Renal pelvis (tissue), 4 donors: ENCODE measurements around the gene TGM5. TPM values are rescaled to one million over a fixed set of nuclear protein-coding genes. Genes with fewer than 3 reads are reported as not detected.
"Not testable (repeated sequence)": the region's sequence is repeated elsewhere in the genome, so short reads cannot be mapped to it uniquely, and the experiment has no call there.

Experiments used
- DNase-seq: peaks from one replicate; pipeline ENCODE4 v3.0.0-alpha.2; 2013
- polyA plus RNA-seq, 3 donors: library from polyadenylated mRNA; unstranded; fragments of 120-200 nt; gene quantifications; one replicate each; pipeline ENCODE4 v1.2.1, GENCODE V29; 2013; ENCODE audit not compliant: insufficient read length in 3 of 3

TGM5 gene
- polyA plus RNA-seq, 3 donors, result not detected

DNA sequence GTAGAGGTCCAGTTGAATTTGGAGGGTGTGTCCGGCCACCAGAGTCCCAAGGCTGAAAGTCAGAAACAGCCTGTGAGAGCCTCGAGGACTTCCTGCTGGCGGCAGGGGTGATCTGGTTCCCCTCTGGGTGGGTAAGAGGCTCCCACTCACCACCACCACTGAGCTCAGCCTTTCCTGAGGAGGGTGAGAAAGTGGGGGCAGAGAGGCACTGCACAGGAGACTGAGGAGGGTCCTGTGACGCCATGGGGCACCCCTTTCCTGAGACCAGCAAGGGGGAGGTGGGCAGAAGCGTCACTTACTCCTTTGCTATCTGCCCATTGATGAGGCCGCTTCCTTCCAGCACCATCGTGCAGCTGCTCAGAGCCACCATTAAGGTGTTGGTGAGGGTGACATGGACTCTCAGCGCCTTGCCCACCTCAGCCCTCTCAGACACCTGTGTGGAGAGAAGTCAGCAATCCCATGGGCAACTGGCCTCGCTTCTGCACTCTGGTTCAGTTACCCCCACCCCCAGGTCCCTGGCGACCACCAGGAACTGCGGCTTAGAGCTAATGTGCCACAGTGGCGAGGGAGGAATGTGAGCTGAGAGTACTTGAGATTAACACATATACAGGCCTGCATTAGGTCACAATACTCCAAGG lies 10.0 kb upstream of the TGM5 start:
- no peak for DNase-seq

DNA sequence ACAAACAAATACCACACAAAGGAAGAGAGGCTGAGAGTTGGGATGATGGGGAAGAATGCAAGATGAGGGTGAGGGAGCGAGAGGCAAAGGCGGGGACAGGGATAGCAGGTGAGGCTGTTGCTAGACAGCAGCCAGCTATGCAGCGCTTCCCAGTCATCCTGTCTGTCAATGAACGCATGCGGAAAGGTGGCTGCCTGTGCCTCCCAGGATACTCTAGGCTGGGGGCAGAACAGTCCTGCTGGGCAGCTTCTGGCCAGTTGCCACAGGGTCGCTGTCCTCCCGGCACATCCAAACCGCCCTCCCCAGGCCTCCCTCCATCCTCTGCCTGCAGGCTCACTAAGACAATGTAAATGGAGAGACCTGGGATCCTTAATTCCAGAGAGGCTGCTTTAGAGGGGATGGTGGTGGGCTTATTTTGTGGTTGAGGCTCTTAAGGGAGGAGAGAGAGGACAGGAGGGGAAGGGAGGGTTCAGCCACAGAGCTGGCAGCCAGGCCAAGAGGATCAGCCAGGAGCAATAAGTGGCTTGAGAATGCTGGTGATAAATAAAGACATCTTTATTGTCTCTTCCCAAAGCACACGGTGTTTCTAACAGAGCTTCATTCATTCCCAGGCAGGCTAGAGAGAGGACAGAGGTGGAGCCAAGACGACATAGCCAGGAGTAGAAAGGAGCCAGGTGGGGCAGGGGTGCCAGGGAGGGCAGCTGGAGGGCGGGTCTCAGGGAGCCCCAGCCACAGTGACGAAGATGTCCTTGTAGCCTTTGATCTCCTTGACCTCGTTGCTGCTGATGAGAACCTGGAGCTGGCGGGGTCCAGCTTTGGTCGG lies 9.2 kb upstream of the TGM5 start:
- no peak for DNase-seq

DNA sequence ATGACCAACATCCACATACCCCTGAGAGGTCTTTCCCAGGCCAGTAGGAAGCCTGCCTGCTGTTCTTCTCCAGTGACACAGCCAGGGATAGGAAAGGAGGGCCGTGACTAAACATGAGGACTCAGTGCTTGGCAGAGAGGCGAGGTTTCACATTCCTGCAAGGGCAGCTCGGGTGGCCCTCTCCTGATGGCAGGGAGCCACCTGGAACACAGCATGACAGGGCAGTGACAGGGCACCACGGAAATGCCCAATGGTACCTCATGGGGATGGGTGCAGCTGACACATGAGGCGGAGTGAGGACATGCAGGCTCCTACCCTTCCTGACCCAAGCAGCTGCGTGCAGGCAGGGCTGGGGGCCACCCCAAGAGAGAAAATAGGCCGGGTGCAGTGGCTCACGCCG lies 7.4 kb upstream of the TGM5 start:
- no peak for DNase-seq

DNA sequence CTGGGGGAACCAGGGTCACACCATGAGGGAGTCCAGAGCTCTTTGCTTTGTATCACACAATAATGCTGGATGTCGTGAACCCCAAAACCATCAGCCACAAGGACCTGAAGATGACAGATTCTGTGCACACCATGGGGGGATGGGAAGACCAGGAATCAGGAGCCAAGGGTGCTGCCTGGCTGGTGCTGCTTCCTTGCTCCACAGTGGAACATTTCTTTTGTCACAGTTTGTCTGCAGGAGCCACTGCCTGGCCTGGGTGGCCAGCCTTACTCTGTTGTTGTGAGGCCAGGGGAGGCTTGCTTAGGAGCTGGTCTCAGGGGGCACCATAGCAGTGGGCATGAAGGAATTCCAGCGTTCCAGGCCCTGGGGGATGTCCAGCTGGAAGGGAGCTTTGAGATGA lies 6.5 kb upstream of the TGM5 start:
- DNase-seq, result no peak

DNA sequence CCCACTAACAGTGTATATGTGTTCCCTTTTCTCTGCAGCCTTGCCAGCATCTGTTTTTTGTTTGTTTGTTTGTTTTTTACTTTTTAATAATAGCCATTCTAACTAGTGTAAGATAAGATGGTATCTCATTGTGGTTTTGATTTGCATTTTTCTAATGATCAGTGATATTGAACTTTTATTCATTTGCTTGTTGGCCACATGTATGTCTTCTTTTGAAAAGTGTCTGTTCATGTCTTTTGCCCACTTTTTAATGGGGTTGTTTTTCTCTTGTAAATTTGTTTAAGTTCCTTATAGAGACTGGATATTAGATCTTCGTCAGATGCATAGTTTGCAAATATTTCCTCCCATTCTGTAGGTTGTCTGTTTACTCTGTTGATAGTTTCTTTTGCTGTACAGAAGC lies 5.2 kb upstream of the TGM5 start:
- not testable (repeated sequence) for DNase-seq

DNA sequence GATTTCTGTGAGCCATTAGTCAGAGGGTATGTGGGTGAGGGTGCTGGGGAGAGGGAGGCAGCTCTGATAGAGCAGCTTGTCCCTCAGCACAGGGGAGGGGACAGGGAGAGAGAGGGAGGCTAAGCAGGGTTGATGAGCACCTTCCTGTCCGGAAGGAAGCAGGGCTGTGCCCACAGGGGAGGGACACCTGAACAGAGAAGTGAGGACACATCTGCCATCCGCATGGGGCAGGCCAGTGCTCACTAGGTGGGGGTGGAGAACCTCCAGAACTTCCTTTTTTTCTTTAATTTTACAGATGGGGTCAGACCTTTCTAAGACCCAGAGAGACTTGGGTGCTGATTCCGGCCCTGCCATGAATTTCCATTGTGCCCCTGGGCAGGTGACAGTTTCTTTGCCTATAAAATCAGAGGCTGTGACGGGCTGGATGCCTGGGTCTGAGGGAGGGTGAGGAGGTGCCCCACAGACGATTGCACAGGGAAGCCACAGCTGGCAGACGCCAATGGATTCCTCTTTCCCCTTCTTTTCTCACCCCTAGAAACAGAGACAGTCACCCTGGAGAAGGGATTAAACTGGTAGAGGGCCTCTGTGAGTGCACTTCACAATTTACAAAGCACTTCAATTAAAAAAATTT lies 4.1 kb upstream of the TGM5 start:
- peak; percentile 23 for DNase-seq

DNA sequence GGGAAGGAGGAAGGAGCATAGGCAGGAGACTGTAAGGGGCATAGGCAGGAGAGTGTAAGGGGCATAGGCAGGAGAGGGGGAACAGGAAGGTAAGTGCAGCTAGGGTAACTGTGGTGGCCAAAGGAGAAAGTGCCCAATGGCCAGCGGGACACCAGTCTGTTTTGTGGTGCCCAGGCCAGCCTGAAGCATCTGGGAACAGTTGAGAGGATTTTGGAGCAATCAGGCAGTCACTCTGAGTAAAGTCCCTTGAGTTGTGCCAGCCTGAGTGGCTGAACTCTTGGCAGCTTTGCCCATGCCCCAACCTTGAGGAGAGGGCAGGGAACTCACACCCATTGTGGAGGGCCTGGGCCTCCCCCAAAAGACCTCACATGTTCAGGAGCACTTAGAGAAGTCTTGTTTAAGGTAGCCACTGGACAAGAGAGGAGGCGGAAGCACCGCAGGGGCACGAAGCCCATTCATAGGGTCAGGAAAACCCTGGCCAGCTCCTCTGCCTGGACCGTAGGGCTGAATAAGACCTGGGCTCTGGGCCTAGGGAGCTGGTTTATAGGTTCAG lies 3.5 kb upstream of the TGM5 start:
- no peak for DNase-seq

DNA sequence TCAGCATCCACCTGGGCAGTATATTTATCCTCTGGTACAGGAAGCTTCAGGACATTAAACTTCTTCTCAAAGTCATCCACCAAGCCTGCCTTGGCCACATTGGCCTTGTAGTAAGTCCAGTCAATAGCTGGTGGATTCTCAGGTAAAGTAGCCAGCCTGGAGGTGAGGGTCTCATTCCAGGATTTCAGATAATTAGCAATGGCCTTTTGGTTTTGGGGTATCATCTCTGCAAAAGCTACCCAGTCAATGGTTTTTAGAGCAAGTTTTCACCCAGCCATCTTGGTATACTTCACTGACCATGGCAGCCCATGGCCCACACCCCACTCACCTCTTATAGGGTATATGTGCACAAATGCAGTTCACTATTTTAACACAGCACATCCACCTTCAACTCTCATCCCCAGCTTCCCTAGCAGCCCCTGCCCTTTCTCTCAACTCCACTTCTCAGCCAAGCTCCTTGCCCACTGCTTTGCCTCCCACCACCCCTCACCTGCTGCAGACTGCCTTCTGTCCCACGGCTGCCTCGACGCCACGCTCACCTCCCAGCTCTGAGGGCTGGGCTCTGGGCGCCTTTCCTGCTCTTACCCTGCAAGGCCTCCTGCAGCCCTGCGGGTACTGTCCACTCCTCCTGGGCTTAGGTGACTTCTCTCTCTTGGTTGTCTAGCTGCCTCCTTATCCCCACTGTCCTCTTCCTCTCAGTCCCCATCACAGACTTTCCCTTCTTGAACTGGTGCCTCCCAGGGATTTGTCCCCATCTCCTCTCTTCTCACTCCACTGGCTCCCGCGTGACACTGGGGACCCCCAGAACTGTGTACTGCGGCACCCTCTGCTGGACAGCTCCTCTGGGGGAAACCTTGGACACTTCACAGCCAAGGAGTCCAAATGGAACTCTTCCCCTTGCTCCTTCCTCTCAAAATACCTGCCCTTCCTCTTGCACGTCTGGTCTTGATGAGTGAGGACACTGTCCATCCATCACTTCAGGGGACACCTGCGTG lies 1.7 kb upstream of the TGM5 start:
- DNase-seq, result no peak

DNA sequence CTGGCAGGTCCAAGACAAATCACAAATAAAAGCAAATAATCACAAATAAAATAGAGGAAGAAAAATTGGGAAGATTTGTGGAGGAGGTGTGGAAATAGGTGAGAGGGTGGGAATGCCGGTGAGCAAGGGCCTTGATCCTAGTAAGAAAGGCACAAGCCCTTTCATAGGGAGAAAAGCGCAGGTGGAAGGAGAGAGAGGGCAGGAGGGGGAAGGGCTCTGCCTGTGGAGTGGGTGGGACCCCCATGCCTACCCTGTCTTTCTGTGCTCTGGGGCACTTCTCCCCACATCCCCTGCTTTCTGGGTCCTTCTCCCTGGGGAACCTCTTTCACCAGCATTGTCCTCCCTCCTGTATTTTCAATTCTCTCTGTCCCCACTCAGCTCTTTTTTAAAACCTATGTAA lies 711 bp upstream of the TGM5 start:
- DNase-seq, result no peak

DNA sequence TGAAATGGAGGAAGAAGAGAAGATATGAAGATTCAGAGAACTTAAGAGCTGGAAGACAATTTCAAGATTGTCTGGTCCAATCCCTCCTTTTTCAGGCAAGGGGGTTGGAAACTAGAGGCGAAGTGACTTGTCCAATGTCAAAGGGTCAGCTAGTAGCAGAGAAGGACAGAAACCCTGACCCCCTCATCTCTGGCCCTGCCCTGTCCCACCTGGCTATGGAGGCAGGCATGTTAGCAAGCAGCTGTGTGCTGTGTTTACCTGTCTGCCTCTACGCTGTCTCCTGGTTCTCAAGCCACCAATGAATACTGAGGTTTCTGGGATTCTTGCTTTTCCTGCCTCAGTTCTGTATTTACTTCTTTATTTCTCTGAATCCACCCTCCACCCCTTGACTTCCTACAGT lies 342 bp downstream of the TGM5 start:
- DNase-seq, result no peak

DNA sequence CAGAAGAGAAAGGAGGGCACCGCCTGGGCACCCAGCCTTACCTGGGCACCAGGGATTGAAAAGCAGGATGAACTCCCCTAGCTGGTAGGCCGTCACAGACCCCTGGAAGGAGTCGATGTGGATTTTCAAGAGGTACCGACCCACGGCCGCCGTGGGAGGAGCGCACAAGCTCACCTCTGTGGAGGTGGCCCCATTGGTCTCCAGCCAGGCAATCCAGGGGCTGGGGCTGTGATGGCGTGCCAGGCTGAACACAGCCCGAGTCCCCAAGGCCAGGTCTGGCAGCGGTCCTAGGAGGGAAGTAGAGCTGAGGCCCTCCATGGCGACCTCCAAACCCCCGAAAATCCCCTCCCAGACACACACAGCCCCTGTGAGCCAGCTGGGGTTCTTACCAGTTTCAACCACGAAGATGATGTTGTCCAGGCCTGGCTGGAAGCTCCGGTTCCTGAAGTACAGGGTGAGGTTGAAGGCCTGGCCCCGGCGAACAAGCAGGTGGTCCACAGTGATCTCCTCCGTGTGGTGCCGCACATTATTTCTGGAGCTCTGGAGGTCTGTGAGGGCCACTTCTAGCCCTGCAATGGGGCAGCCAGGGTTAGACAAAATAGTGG lies 6.6 kb downstream of the TGM5 start:
- no peak for DNase-seq

DNA sequence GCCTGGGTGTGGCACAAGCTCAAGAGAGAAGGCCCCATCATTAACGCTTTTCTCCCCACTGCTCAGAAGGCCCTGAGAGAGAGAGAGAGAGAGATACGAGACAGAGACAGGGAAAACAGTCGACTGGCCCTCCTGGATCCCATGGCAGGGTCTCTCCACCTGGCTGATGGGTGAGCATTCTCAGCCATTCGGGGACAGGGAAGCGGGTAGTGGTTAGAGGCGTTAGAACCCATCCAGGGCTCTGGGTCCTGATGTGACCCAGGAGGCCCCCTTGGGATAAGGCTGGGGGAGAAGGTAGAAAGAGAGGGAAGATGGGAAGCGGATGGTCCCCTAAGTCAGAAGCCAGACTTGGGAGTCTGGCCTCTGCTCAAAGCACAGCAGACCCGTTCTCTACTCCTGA lies 7.9 kb downstream of the TGM5 start:
- no peak for DNase-seq

DNA sequence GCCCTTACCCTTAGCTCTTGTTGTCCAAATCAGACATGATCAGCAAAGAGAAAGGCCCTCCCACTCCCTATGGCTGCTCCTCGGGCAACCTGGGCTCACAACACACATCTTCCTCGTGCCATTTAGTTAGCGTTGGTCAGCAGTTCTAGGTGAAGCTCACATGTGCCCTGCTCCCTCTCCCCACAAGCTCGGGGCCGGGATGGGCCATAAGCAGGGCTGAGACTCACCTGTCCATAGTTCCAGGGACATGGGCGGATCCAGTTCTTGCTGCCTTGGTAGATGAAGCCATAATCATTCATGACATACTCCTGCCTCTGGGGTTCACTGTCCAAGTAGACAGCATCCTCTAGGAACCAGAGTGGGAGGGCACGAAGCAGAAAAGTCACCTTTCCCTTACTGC lies 10.4 kb downstream of the TGM5 start:
- DNase-seq, result no peak

DNA sequence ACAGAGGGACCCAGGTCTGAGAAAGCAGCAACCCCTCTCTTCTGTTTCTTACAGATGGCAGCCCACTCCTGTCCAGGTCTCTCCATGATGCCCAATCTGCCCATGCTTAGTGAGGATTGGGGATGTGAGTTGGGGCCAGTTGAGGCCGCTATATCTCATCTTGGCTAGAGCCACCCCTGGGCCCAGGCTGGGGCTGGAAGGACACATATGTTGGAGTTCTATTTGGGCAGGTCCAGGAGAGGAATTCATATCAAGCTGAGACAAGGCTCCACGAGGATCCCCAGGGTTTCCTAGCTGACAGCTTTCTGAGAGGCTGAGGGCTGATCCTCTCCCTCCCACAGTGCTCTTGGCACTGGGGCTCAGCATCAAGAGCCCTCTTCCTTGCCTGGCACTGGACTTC lies 11.4 kb downstream of the TGM5 start:
- no peak for DNase-seq

DNA sequence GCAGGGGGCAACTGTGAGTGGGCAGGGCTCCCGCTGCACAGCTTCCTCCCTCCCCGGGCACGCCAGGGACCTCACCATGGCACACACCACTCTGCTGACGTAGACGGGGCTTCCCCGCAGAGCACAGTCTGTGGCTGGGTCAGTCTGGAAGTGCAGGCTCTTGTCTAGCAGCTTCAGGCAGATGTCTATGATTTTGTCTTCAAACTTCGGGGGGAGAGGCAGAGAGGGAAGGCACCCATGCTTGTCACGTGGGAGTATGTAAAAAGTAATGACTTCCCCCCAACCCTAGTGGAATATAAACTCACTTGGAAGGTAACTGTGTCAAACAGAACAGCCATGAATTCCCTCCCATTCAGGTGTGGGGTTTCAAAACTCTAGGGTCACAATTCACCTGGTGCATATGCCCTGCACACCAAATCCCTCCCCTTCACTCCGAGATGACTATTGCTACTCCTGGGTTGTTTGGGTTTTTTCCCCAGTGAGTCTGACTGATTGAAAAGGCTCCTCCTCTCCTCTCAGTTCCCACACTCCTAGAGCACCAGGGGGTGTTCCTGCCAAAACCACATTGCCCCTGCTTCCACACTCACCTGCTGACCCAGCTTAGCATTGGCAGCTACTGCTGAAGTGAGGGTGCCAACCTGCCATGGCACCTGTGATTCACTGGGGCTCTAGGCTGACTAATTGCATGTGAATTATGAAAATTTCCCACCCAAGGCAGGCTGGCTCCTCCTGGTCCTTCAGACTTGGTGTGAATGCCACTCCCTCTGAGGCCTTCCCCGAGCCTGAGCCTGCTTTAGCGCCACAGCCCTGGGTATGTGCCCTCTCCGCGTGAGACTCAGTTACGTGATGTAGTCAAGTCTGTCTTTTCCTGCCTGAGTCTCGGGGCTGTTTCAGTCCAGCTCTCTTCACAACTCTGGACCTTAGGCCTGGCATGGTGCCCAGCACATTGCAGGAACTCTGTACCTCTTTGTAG lies 13.0 kb downstream of the TGM5 start:
- DNase-seq, result no peak

DNA sequence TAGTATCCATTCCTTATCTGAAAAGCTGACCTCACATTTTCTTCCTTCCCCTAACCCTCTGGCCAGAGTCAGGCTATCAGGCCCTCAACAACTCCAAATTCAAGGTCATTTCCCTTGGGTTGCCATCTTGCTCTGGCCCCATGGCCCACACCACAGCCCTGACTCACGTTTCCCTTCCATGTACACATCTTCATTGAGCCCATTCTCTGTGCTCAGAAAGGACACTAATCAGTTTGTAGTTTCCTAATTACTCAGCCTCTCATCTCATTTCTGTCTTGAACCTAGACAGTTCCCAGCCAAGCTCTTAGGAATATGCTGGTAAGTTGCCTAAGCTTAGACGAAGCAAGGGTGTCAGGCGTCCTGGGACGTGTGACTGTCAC lies 14.9 kb downstream of the TGM5 start:
- DNase-seq, result no peak

DNA sequence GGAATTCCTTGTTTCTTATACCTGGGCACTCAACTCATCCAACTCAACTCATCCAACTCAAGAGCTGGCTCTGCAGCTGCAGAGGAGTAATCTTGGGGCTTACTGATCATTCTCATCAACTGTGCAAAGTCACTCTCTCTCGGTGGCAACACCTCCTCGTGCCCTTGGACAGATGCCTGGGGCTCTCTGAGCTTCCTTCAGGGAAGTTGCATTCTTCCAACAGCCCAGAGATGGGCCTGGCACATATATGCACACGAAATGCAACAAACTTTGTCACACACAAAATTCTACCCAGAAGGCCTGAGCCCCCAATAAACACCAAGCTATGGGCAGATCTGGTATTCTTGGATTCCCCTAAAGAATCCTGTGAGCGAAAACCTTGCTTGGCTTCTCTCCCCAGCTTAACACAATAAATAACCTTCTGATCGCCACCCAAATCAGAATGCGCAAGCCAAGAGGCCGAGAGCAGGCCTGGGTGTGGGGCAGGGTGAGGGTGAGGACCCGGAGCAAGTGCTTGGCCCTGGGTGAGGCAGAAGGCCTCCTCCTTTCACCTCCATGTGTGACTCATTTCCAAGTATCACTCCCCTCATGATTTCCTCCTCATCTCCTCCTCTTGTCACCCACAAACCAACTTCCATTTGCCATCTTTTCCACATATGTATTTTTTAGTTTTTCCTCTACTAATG lies 15.4 kb downstream of the TGM5 start:
- DNase-seq, result no peak

DNA sequence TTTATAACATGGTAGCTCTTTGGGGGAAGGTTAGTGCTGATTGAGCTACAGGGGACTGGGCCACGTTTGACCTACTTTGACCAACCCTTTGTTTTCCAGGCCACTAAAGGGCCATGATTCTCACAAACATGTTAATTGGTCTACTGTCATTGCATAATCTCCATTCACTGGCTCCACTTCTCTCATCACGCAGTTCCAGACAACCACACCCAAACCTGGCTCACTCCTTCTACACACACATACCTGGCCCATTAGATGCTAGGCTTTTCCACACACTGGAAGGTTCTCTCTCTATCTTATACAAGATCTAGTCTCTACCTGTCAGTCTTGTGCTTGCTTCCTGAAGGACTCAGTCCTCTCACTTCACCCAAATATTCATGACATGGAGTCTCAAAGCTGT lies 15.9 kb downstream of the TGM5 start:
- DNase-seq, result no peak

DNA sequence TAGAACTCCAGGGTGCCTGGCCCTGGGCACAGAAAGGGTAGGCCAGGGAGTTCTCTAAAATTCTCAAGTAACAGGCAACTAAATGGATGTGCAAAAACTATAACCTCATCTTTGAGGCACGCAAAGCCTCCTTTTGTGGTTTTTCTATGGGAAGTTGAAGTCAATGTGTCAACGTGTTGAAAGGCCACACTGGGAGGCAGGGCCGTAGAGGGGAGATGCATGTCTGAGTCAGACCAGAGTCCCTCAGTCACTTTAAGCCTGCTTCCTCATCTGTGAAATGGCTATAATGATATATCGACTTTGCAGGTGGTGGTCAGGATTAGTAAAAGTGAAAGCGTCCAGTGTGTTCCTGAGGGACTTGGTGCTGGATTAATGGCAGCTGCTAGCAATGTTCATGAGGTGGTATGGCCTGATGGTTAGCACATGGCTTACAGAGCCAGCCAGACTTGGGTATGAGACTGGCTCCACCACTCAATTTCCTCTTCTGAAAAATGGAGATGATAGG lies 17.0 kb downstream of the TGM5 start:
- DNase-seq, result no peak
